Activated CD4-positive, alpha-beta T cell treated with anti-CD3 and anti-CD28 coated beads for 48 hours (primary cell): Measurements from ENCODE around the gene CADM1.

Source experiments
- DNase-seq: peaks from one replicate; pipeline ENCODE4 v3.0.0-alpha.2; 2020

CADM1 gene

GRCh38 chr11:115347106-115347505 is 157.1 kb downstream of the CADM1 start:
- DNase-seq: no peak

GRCh38 chr11:115345840-115346239 is 158.4 kb downstream of the CADM1 start:
- DNase-seq: no peak

- DNase-seq: no peak
Measured at GRCh38 chr11:115345361-115345760, 158.9 kb downstream of the CADM1 start.

GRCh38 chr11:115344846-115345245 is 159.4 kb downstream of the CADM1 start:
- DNase-seq: no peak

- no peak for DNase-seq
Measured at GRCh38 chr11:115342142-115342541, 162.1 kb downstream of the CADM1 start.

GRCh38 chr11:115340874-115341273 is 163.3 kb downstream of the CADM1 start:
- DNase-seq: no peak

- DNase-seq: no peak
Measured at GRCh38 chr11:115338476-115338875, 165.7 kb downstream of the CADM1 start.

GRCh38 chr11:115334932-115335788 is 169.1 kb downstream of the CADM1 start:
- DNase-seq: no peak

GRCh38 chr11:115333949-115334348 is 170.3 kb downstream of the CADM1 start:
- no peak for DNase-seq

- DNase-seq: no peak
Measured at GRCh38 chr11:115333121-115333520, 171.1 kb downstream of the CADM1 start.

- DNase-seq: no peak
Measured at GRCh38 chr11:115330684-115331482, 173.3 kb downstream of the CADM1 start.

- no peak for DNase-seq
Measured at GRCh38 chr11:115326526-115326925, 177.7 kb downstream of the CADM1 start.

GRCh38 chr11:115325523-115325922 is 178.7 kb downstream of the CADM1 start:
- DNase-seq: no peak

- peak; percentile 3 for DNase-seq
Measured at GRCh38 chr11:115324581-115325432, 179.4 kb downstream of the CADM1 start.

- DNase-seq: no peak
Measured at GRCh38 chr11:115322553-115323203, 181.5 kb downstream of the CADM1 start.

GRCh38 chr11:115321605-115322289 is 182.5 kb downstream of the CADM1 start:
- DNase-seq: no peak

GRCh38 chr11:115317277-115318185 is 186.7 kb downstream of the CADM1 start:
- DNase-seq: no peak

GRCh38 chr11:115316696-115317095 is 187.5 kb downstream of the CADM1 start:
- DNase-seq: no peak

- no peak for DNase-seq
Measured at GRCh38 chr11:115314330-115314920, 189.8 kb downstream of the CADM1 start.

GRCh38 chr11:115313224-115313838 is 190.9 kb downstream of the CADM1 start:
- DNase-seq: no peak
